Measurements from ENCODE around the gene PNPLA6. TPM values are rescaled to one million over a fixed set of nuclear protein-coding genes. Genes with fewer than 3 reads are reported as not detected.

PNPLA6 gene
- total and polyA plus RNA-seq, 2 experiments from 2014 or later: 66.6 to 135 TPM

GRCh38 chr19:7515645-7516151 lies 19.8 kb upstream of the PNPLA6 start, which contains the start of gene ZNF358:
ZNF358 (plus strand) TSS chr19:7516103; CDS start chr19:7519243, 3,140 bp downstream.
- Histone ChIP-seq H3K4me3 (peak within 1 kb of the TSS; percentile 83), H4K20me1 (replicated peaks; ENCODE audit: insufficient read depth) (no peaks in the 10 kb centered on the region), H3K4me1 (ENCODE audit: insufficient read depth) (peaks cover 13% of the 10 kb centered on the region), H3K4me2 (peak within 1 kb of the TSS; percentile 97), H3K79me2 (replicated peaks; ENCODE audit: insufficient read depth) (no peaks in the 10 kb centered on the region; the same call in 1 of the 2 replicates), H3K27me3 (ENCODE audit: insufficient read depth) (no peaks in the 10 kb centered on the region), H3F3A (replicated peaks; ENCODE audit: low read depth) (no peaks in the 10 kb centered on the region), H3K9me2 (ENCODE audit: insufficient read depth) (no peaks in the 10 kb centered on the region), H3K36me3 (ENCODE audit: insufficient read depth) (no peaks in the 10 kb centered on the region), H2AFZ (peak within 1 kb of the TSS; percentile 98), H3K27ac (ENCODE audit: low read depth) (peak within 1 kb of the TSS; percentile 85; the same call in 1 of the 2 replicates)
- Mint-ChIP-seq H3K36me3 (ENCODE audit: low read depth) (peaks cover 9% of the 10 kb centered on the region; the same call in 2 of the 3 replicates), H3K4me3 (peak within 1 kb of the TSS; percentile 87), H3K27me3 (ENCODE audit: insufficient read depth, low read depth, poor library complexity) (peaks cover 6% of the 10 kb centered on the region), H3K27ac (peak within 1 kb of the TSS; percentile 95), H3K9me3 (peaks cover 3% of the 10 kb centered on the region; the same call in 2 of the 3 replicates), H3K4me1 (peaks cover 13% of the 10 kb centered on the region)
- ATAC-seq (peak; percentile 95), DNase-seq (ENCODE audit: low spot score) (peak; percentile 93)
- TF ChIP-seq ZNF114 (CRISPR knock-in tag; IDR thresholded peaks at IDR 0.05): no peak
- TF ChIP-seq CREB1 (CRISPR knock-in tag; IDR thresholded peaks at IDR 0.05; ENCODE audit: low read depth): no peak
- TF ChIP-seq POLR2AphosphoS5 (IDR thresholded peaks at IDR 0.05; ENCODE audit: low read depth): peak; percentile 55
- TF ChIP-seq CTCF (conservative IDR thresholded peaks at IDR 0.05; ENCODE audit: low read depth in 2 of 2): no peak
- TF ChIP-seq ZNF462 (CRISPR knock-in tag; IDR thresholded peaks at IDR 0.05): no peak
- no peak for TF ChIP-seq EZH2 (IDR thresholded peaks at IDR 0.05; ENCODE audit: low read depth, unreplicated experiment)
- TF ChIP-seq ZNF331 (CRISPR knock-in tag; IDR thresholded peaks at IDR 0.05; ENCODE audit: low read depth): no peak
- no peak for TF ChIP-seq JUNB (IDR thresholded peaks at IDR 0.05; ENCODE audit: unreplicated experiment)
- TF ChIP-seq EZH2phosphoT487 (IDR thresholded peaks at IDR 0.05; ENCODE audit: unreplicated experiment): no peak
- TF ChIP-seq, protein P1, sequence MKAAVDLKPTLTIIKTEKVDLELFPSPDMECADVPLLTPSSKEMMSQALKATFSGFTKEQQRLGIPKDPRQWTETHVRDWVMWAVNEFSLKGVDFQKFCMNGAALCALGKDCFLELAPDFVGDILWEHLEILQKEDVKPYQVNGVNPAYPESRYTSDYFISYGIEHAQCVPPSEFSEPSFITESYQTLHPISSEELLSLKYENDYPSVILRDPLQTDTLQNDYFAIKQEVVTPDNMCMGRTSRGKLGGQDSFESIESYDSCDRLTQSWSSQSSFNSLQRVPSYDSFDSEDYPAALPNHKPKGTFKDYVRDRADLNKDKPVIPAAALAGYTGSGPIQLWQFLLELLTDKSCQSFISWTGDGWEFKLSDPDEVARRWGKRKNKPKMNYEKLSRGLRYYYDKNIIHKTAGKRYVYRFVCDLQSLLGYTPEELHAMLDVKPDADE (IDR thresholded peaks at IDR 0.05): 0 out of 2 replicates have a peak, but pooled peaks have one; percentile 21
- TF ChIP-seq REST (IDR thresholded peaks at IDR 0.05; ENCODE audit: unreplicated experiment): no peak
- no peak for TF ChIP-seq STAT1 (IDR thresholded peaks at IDR 0.05; ENCODE audit: unreplicated experiment)
- TF ChIP-seq NANOG (IDR thresholded peaks at IDR 0.05; ENCODE audit: borderline replicate concordance): no peak
